PC-9 (cell line): Measurements from ENCODE around the gene IFNL1. TPM values are rescaled to one million over a fixed set of nuclear protein-coding genes. Genes with fewer than 3 reads are reported as not detected.
"Not testable (repeated sequence)": the region's sequence is repeated elsewhere in the genome, so short reads cannot be mapped to it uniquely, and the experiment has no call there.

Experiments used
- BruUV-seq: library from RNA; stranded (reverse); fragments of 400-500 nt; replicated peaks from 2 replicates; lab custom pipeline; 2021; lab: Mats Ljungman, UMichigan
- CTCF ChIA-PET: fragments of 300-600 bp; sonication (Branson Sonifier 250); formaldehyde crosslinking; loops from one replicate; lab custom pipeline; 2022; ENCODE audit warnings: antibody characterized with exemption; lab: Charles Lee
- POLR2A ChIA-PET: fragments of 300-600 bp; sonication (Branson Sonifier 250); formaldehyde crosslinking; loops from one replicate; lab custom pipeline; 2022; ENCODE audit warnings: antibody characterized with exemption; ENCODE audit not compliant: unreplicated experiment; lab: Charles Lee
- DNase-seq, 2 experiments: peaks; one replicate each; pipeline versions ENCODE4 v3.0.0 to v3.0.0-alpha.2; 2015 to 2022; ENCODE audit warnings: mixed read lengths in 1 of 2
- H2AFZ ChIP-seq: fragments of 200-600 bp; sonication (generic); 2 replicates; pipeline ENCODE4 v1.8.1; 2017; ENCODE audit warnings: antibody characterized with exemption
- H3F3A ChIP-seq: fragments of 200-600 bp; sonication (generic); 2 replicates; pipeline ENCODE4 v1.8.1; 2017; ENCODE audit warnings: antibody characterized with exemption, mild to moderate bottlenecking, low read depth; ENCODE audit not compliant: insufficient read depth
- H3K27ac ChIP-seq: fragments of 200-600 bp; sonication (generic); 2 replicates; pipeline ENCODE4 v1.6.1; 2016; ENCODE audit warnings: mixed run types
- H3K27me3 ChIP-seq: fragments of 200-600 bp; sonication (generic); 2 replicates; pipeline ENCODE4 v1.6.1; 2016; ENCODE audit warnings: low read depth, mixed run types; ENCODE audit not compliant: insufficient read depth
- H3K36me3 ChIP-seq: fragments of 200-600 bp; sonication (generic); 2 replicates; pipeline ENCODE4 v1.6.1; 2016; ENCODE audit warnings: low read depth, mixed run types
- H3K4me1 ChIP-seq: fragments of 200-600 bp; sonication (generic); replicated peaks from 2 replicates; pipeline ENCODE4 v1.6.1; 2016; ENCODE audit warnings: mixed run types; ENCODE audit not compliant: insufficient read depth
- H3K4me2 ChIP-seq: fragments of 200-600 bp; sonication (generic); 2 replicates; pipeline ENCODE4 v1.6.1; 2017; ENCODE audit warnings: mixed run types
- H3K4me3 ChIP-seq: fragments of 200-600 bp; sonication (generic); 2 replicates; pipeline ENCODE4 v1.6.1; 2016; ENCODE audit warnings: mixed run types
- H3K79me2 ChIP-seq: fragments of 200-600 bp; sonication (generic); 2 replicates; pipeline ENCODE4 v1.6.1; 2017; ENCODE audit warnings: low read depth, mixed run types
- H3K9me2 ChIP-seq: fragments of 200-600 bp; sonication (generic); 2 replicates; pipeline ENCODE4 v1.8.1; 2017; ENCODE audit warnings: mild to moderate bottlenecking; ENCODE audit not compliant: insufficient read depth
- H3K9me3 ChIP-seq: fragments of 200-600 bp; sonication (generic); 2 replicates; pipeline ENCODE4 v1.8.1; 2016; ENCODE audit warnings: low read depth; ENCODE audit not compliant: insufficient read depth
- H4K20me1 ChIP-seq: fragments of 200-600 bp; sonication (generic); 2 replicates; pipeline ENCODE4 v1.8.1; 2017; ENCODE audit not compliant: insufficient read depth
- CTCF ChIP-seq: fragments of 200-600 bp; sonication (generic); conservative IDR thresholded peaks from 2 replicates; pipeline ENCODE4 v1.6.1; 2017; ENCODE audit warnings: mixed run types, antibody characterized with exemption, mild to moderate bottlenecking, moderate library complexity
- EZH2 ChIP-seq: fragments of 200-600 bp; sonication (generic); IDR thresholded peaks from 2 replicates; pipeline ENCODE4 v1.8.0; 2017; ENCODE audit warnings: antibody characterized with exemption, low read depth
- intact Hi-C: fragments of 100-400 bp; cut with micrococcal nuclease; formaldehyde crosslinking; loops from one replicate; pipeline ENCODE4 v1.10.0; 2022; ENCODE audit not compliant: unreplicated experiment
- total RNA-seq: library from RNA; stranded (reverse); gene quantifications from 2 replicates; pipeline ENCODE4 v1.2.3, GENCODE V29; 2021

The IFNL1 gene
- total RNA-seq, 1 experiment from 2014 or later, result not detected

GRCh38 chr19:39270036-39270871, 26.0 kb upstream of the IFNL1 start:
- H3K4me2 ChIP-seq, result no peak overlapping the region
- H3K4me3 ChIP-seq, result no peak overlapping the region
- H3K27ac ChIP-seq, result no peak overlapping the region
- no peaks in the 10 kb centered on the region for H3K79me2 ChIP-seq
- H3K27me3 ChIP-seq, result no peaks in the 10 kb centered on the region
- H3F3A ChIP-seq, result no peaks in the 10 kb centered on the region
- no peaks in the 10 kb centered on the region for H4K20me1 ChIP-seq
- H3K9me2 ChIP-seq, result no peaks in the 10 kb centered on the region
- ChIA-PET POLR2A (no interaction called here), CTCF (no interaction called here)
- H2AFZ ChIP-seq, result no peak overlapping the region
- BruUV-seq, result no TSS peak
- DNase-seq, result no peak
- H3K9me3 ChIP-seq, result no peaks in the 10 kb centered on the region
- intact Hi-C loops, result no loop called here
- no peak for TF ChIP-seq CTCF
- TF ChIP-seq EZH2, result no peak
- no peaks in the 10 kb centered on the region for H3K36me3 ChIP-seq
- no peaks in the 10 kb centered on the region for H3K4me1 ChIP-seq

- H3K9me2 ChIP-seq, H3K36me3 ChIP-seq, POLR2A ChIA-PET, H3K27me3 ChIP-seq, intact Hi-C loops, H3F3A ChIP-seq, DNase-seq, H2AFZ ChIP-seq, H3K4me3 ChIP-seq, H3K4me2 ChIP-seq, H3K4me1 ChIP-seq, CTCF ChIA-PET, H3K27ac ChIP-seq, BruUV-seq, H4K20me1 ChIP-seq, H3K79me2 ChIP-seq, H3K9me3 ChIP-seq: not testable (repeated sequence)
Measured at GRCh38 chr19:39273859-39274258, 22.3 kb upstream of the IFNL1 start.

- Histone ChIP-seq H3K4me1 (peaks cover 5% of the 10 kb centered on the region; the same call in 1 of the 2 replicates), H3K4me3 (no peak overlapping the region), H3K4me2 (no peak overlapping the region), H3K9me2 (no peaks in the 10 kb centered on the region), H2AFZ (no peak overlapping the region), H3F3A (no peaks in the 10 kb centered on the region), H3K79me2 (no peaks in the 10 kb centered on the region), H3K27ac (no peak overlapping the region), H4K20me1 (no peaks in the 10 kb centered on the region), H3K36me3 (no peaks in the 10 kb centered on the region), H3K9me3 (no peaks in the 10 kb centered on the region), H3K27me3 (no peaks in the 10 kb centered on the region)
- no peak for TF ChIP-seq EZH2
- TF ChIP-seq CTCF, result no peak
- POLR2A ChIA-PET, result no interaction called here
- CTCF ChIA-PET, result no interaction called here
- intact Hi-C loops, result no loop called here
- no TSS peak for BruUV-seq
- DNase-seq, result no peak
Measured at GRCh38 chr19:39275578-39275977, 20.6 kb upstream of the IFNL1 start.
